Measurements from ENCODE around the gene PFDN1.

DNA sequence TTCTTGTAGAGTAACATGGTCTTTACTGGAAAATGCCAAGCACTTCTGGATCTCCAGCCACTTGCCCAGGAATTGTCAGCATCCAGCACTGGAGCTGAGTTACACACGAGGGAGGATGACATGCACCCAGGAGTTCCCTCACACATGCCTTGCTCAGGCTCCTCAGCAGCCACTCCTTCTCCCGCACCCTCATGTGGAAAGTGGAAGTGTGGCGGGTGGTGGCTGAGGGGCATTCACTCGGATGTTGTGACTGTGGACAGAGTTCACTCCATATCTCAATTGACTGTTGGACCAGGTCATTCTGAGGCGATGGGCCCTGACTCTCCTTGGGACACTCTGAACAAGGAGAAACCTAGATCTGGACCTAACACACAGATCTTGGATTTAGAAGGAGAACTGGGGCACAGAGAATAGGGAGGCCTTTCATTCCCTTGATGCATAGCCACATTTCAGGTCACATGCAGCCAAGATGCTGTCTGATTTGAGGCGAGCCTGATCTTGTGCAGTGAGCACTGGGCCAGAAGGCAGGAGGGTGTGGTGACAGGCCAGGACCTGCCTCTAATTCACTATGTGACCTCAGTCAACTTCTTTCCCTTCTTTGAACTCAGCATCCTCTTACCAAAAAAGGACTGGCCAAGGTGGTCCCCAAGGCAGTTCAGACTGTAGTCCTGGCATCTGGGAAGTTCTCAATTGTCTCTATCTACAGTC lies 65.9 kb downstream of the PFDN1 start:
- TF ChIP-seq POLR2A (IDR thresholded peaks at IDR 0.05) = no peak
- TF ChIP-seq, protein P1, sequence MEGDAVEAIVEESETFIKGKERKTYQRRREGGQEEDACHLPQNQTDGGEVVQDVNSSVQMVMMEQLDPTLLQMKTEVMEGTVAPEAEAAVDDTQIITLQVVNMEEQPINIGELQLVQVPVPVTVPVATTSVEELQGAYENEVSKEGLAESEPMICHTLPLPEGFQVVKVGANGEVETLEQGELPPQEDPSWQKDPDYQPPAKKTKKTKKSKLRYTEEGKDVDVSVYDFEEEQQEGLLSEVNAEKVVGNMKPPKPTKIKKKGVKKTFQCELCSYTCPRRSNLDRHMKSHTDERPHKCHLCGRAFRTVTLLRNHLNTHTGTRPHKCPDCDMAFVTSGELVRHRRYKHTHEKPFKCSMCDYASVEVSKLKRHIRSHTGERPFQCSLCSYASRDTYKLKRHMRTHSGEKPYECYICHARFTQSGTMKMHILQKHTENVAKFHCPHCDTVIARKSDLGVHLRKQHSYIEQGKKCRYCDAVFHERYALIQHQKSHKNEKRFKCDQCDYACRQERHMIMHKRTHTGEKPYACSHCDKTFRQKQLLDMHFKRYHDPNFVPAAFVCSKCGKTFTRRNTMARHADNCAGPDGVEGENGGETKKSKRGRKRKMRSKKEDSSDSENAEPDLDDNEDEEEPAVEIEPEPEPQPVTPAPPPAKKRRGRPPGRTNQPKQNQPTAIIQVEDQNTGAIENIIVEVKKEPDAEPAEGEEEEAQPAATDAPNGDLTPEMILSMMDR (IDR thresholded peaks at IDR 0.05) = no peak

Data from adrenal gland (tissue), 5 donors.